HG02610 (cell line): ENCODE measurements around the gene POU2F1.

Experiments used
- ATAC-seq: cut with Tn5 transposase; IDR thresholded peaks from one replicate; pipeline ENCODE4 v1.9.1; 2021; ENCODE audit warnings: mild to moderate bottlenecking, moderate library complexity; ENCODE audit not compliant: unreplicated experiment

POU2F1 gene

GRCh38 chr1:167457936-167458584, 237.4 kb downstream of the POU2F1 start:
- no peak for ATAC-seq

GRCh38 chr1:167460836-167461235, 240.2 kb downstream of the POU2F1 start:
- ATAC-seq: no peak

- ATAC-seq: no peak
These were observed 241.7 kb downstream of the POU2F1 start for GRCh38 chr1:167462341-167462740.

- no peak for ATAC-seq
These were observed 242.4 kb downstream of the POU2F1 start for GRCh38 chr1:167463080-167463479.

GRCh38 chr1:167463875-167464575, 243.3 kb downstream of the POU2F1 start:
- ATAC-seq: no peak

- ATAC-seq: no peak
These were observed 244.3 kb downstream of the POU2F1 start for GRCh38 chr1:167465018-167465417.

- no peak for ATAC-seq
These were observed 245.1 kb downstream of the POU2F1 start for GRCh38 chr1:167465743-167466142.

GRCh38 chr1:167467126-167467710, 246.5 kb downstream of the POU2F1 start:
- ATAC-seq: no peak

- no peak for ATAC-seq
These were observed 247.1 kb downstream of the POU2F1 start for GRCh38 chr1:167467752-167468151.

- ATAC-seq: no peak
These were observed 248.7 kb downstream of the POU2F1 start for GRCh38 chr1:167469280-167469965.

- ATAC-seq: no peak
These were observed 250.9 kb downstream of the POU2F1 start for GRCh38 chr1:167471568-167471967.

GRCh38 chr1:167472752-167473521, 252.3 kb downstream of the POU2F1 start:
- no peak for ATAC-seq

- ATAC-seq: no peak
These were observed 253.1 kb downstream of the POU2F1 start for GRCh38 chr1:167473761-167474160.

- no peak for ATAC-seq
These were observed 253.5 kb downstream of the POU2F1 start for GRCh38 chr1:167474191-167474641.

- ATAC-seq: no peak
These were observed 255.4 kb downstream of the POU2F1 start for GRCh38 chr1:167476061-167476460.
